ENCODE results near the gene SNAI3. TPM values are rescaled to one million over a fixed set of nuclear protein-coding genes. Genes with fewer than 3 reads are reported as not detected.

Gene SNAI3
- total and polyA plus RNA-seq, 2 experiments from 2014 or later, result 10.3 to 19.4 TPM

DNA sequence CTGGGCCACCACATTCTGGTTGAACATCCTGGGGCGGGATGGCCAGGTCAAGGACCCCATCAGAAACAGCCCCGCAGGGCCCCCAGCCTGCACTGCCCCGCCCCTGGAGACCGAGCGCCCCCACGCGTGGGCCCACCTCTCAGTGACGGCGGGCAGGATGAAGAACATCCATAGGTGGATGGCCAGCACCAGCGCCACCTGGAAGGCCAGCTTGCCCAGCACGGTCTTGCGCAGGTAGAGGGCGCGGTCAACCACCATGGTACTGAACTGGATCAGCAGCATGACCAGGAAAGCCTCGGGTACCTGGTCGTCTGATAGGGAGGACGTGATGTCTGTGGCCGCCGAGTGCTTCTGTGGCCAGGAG, 33.6 kb upstream of the SNAI3 start (continued):
- TF ChIP-seq, protein P1, sequence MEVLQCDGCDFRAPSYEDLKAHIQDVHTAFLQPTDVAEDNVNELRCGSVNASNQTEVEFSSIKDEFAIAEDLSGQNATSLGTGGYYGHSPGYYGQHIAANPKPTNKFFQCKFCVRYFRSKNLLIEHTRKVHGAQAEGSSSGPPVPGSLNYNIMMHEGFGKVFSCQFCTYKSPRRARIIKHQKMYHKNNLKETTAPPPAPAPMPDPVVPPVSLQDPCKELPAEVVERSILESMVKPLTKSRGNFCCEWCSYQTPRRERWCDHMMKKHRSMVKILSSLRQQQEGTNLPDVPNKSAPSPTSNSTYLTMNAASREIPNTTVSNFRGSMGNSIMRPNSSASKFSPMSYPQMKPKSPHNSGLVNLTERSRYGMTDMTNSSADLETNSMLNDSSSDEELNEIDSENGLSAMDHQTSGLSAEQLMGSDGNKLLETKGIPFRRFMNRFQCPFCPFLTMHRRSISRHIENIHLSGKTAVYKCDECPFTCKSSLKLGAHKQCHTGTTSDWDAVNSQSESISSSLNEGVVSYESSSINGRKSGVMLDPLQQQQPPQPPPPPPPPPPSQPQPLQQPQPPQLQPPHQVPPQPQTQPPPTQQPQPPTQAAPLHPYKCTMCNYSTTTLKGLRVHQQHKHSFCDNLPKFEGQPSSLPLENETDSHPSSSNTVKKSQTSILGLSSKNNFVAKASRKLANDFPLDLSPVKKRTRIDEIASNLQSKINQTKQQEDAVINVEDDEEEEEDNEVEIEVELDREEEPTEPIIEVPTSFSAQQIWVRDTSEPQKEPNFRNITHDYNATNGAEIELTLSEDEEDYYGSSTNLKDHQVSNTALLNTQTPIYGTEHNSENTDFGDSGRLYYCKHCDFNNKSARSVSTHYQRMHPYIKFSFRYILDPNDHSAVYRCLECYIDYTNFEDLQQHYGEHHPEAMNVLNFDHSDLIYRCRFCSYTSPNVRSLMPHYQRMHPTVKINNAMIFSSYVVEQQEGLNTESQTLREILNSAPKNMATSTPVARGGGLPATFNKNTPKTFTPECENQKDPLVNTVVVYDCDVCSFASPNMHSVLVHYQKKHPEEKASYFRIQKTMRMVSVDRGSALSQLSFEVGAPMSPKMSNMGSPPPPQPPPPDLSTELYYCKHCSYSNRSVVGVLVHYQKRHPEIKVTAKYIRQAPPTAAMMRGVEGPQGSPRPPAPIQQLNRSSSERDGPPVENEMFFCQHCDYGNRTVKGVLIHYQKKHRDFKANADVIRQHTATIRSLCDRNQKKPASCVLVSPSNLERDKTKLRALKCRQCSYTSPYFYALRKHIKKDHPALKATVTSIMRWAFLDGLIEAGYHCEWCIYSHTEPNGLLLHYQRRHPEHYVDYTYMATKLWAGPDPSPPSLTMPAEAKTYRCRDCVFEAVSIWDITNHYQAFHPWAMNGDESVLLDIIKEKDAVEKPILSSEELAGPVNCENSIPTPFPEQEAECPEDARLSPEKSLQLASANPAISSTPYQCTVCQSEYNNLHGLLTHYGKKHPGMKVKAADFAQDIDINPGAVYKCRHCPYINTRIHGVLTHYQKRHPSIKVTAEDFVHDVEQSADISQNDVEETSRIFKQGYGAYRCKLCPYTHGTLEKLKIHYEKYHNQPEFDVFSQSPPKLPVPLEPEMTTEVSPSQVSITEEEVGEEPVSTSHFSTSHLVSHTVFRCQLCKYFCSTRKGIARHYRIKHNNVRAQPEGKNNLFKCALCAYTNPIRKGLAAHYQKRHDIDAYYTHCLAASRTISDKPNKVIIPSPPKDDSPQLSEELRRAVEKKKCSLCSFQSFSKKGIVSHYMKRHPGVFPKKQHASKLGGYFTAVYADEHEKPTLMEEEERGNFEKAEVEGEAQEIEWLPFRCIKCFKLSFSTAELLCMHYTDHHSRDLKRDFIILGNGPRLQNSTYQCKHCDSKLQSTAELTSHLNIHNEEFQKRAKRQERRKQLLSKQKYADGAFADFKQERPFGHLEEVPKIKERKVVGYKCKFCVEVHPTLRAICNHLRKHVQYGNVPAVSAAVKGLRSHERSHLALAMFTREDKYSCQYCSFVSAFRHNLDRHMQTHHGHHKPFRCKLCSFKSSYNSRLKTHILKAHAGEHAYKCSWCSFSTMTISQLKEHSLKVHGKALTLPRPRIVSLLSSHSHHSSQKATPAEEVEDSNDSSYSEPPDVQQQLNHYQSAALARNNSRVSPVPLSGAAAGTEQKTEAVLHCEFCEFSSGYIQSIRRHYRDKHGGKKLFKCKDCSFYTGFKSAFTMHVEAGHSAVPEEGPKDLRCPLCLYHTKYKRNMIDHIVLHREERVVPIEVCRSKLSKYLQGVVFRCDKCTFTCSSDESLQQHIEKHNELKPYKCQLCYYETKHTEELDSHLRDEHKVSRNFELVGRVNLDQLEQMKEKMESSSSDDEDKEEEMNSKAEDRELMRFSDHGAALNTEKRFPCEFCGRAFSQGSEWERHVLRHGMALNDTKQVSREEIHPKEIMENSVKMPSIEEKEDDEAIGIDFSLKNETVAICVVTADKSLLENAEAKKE (CRISPR knock-in tag; IDR thresholded peaks at IDR 0.05), result no peak
- TF ChIP-seq EZH2phosphoT487 (IDR thresholded peaks at IDR 0.05; ENCODE audit: unreplicated experiment), result no peak
- TF ChIP-seq, protein P2, sequence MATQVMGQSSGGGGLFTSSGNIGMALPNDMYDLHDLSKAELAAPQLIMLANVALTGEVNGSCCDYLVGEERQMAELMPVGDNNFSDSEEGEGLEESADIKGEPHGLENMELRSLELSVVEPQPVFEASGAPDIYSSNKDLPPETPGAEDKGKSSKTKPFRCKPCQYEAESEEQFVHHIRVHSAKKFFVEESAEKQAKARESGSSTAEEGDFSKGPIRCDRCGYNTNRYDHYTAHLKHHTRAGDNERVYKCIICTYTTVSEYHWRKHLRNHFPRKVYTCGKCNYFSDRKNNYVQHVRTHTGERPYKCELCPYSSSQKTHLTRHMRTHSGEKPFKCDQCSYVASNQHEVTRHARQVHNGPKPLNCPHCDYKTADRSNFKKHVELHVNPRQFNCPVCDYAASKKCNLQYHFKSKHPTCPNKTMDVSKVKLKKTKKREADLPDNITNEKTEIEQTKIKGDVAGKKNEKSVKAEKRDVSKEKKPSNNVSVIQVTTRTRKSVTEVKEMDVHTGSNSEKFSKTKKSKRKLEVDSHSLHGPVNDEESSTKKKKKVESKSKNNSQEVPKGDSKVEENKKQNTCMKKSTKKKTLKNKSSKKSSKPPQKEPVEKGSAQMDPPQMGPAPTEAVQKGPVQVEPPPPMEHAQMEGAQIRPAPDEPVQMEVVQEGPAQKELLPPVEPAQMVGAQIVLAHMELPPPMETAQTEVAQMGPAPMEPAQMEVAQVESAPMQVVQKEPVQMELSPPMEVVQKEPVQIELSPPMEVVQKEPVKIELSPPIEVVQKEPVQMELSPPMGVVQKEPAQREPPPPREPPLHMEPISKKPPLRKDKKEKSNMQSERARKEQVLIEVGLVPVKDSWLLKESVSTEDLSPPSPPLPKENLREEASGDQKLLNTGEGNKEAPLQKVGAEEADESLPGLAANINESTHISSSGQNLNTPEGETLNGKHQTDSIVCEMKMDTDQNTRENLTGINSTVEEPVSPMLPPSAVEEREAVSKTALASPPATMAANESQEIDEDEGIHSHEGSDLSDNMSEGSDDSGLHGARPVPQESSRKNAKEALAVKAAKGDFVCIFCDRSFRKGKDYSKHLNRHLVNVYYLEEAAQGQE (IDR thresholded peaks at IDR 0.05; ENCODE audit: unreplicated experiment), result no peak
- no peak for TF ChIP-seq STAT1 (IDR thresholded peaks at IDR 0.05; ENCODE audit: unreplicated experiment)
- TF ChIP-seq JUNB (IDR thresholded peaks at IDR 0.05; ENCODE audit: unreplicated experiment), result no peak

DNA sequence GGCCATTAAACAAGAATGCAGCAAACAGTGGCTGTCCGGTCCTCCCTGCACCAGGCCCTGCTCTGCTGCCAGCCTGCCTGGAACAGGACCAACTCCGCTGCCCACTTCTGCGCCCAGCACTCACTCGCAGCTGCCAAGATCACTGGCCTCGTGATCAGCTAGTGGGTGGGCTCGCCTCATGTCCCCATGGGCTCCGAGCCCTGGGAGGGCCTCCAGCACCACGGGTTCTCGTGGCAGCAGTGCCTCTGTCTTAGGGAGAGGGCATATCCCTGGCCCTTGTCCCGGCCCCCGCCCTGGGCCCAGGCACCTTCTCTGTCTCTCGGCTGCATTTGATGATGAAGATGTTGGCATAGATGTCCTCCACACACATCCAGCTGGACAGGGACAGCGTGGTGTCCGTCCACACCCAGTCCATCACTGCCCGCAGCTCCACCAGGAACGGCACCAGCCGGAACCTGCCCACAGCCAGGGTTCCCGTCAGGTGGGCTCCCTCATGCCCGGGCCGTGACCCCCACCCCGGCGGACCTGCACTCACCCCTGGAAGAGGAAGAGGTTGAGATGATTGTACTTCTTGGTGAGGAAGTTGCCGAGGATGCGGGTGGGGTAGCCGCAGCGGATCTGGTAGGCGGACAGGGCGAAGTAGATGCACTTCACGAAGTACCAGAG, 33.1 kb upstream of the SNAI3 start:
- Histone ChIP-seq H3K9me2 (ENCODE audit: insufficient read depth) (no peaks in the 10 kb centered on the region), H3K4me2 (no peak overlapping the region), H3F3A (replicated peaks; ENCODE audit: low read depth) (no peaks in the 10 kb centered on the region), H4K20me1 (replicated peaks; ENCODE audit: insufficient read depth) (no peaks in the 10 kb centered on the region), H3K4me3 (no peak overlapping the region), H3K27ac (ENCODE audit: low read depth) (no peak overlapping the region), H3K4me1 (ENCODE audit: insufficient read depth) (no peaks in the 10 kb centered on the region), H3K36me3 (ENCODE audit: insufficient read depth) (no peaks in the 10 kb centered on the region), H3K27me3 (ENCODE audit: insufficient read depth) (no peaks in the 10 kb centered on the region), H3K79me2 (replicated peaks; ENCODE audit: insufficient read depth) (no peaks in the 10 kb centered on the region), H2AFZ (no peak overlapping the region)
- peaks cover 32% of the 10 kb centered on the region for H3K36me3 Mint-ChIP-seq (ENCODE audit: low read depth)
- H3K4me3 Mint-ChIP-seq, result no peak overlapping the region
- H3K27ac Mint-ChIP-seq, result no peak overlapping the region
- H3K4me1 Mint-ChIP-seq, result no peaks in the 10 kb centered on the region
- ATAC-seq (no peak), DNase-seq (ENCODE audit: low spot score) (no peak)
- H3K27me3 Mint-ChIP-seq (ENCODE audit: insufficient read depth, low read depth, poor library complexity), result peaks cover 15% of the 10 kb centered on the region
- no peaks in the 10 kb centered on the region for H3K9me3 Mint-ChIP-seq
- TF ChIP-seq EZH2phosphoT487 (IDR thresholded peaks at IDR 0.05; ENCODE audit: unreplicated experiment) (no peak), JUNB (IDR thresholded peaks at IDR 0.05; ENCODE audit: unreplicated experiment) (no peak), EZH2 (IDR thresholded peaks at IDR 0.05; ENCODE audit: low read depth, unreplicated experiment) (no peak), ZNF331 (CRISPR knock-in tag; IDR thresholded peaks at IDR 0.05; ENCODE audit: low read depth) (no peak), CREB1 (CRISPR knock-in tag; IDR thresholded peaks at IDR 0.05; ENCODE audit: low read depth) (no peak), POLR2AphosphoS5 (IDR thresholded peaks at IDR 0.05; ENCODE audit: low read depth) (no peak)
- TF ChIP-seq, protein P2 (IDR thresholded peaks at IDR 0.05; ENCODE audit: unreplicated experiment), result no peak
- TF ChIP-seq, protein P3, sequence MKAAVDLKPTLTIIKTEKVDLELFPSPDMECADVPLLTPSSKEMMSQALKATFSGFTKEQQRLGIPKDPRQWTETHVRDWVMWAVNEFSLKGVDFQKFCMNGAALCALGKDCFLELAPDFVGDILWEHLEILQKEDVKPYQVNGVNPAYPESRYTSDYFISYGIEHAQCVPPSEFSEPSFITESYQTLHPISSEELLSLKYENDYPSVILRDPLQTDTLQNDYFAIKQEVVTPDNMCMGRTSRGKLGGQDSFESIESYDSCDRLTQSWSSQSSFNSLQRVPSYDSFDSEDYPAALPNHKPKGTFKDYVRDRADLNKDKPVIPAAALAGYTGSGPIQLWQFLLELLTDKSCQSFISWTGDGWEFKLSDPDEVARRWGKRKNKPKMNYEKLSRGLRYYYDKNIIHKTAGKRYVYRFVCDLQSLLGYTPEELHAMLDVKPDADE (IDR thresholded peaks at IDR 0.05), result no peak

Data from GM23338 (cell line).